B cell (primary cell): ENCODE data around the gene BNC2. TPM values are rescaled to one million over a fixed set of nuclear protein-coding genes. Genes with fewer than 3 reads are reported as not detected.

Source experiments
- ATAC-seq: fragments of 200-7000 bp; cut with Tn5 transposase; one replicate; pipeline ENCODE4 v1.10.0; 2021; ENCODE audit warnings: low read depth, mild to moderate bottlenecking, moderate number of reproducible peaks, moderate library complexity
- CTCF ChIA-PET: fragments of 350-600 bp; sonication (Branson Sonifier 250); formaldehyde crosslinking; loops from one replicate; lab custom pipeline; 2021; ENCODE audit warnings: antibody characterized with exemption, inconsistent platforms; lab: Charles Lee
- POLR2A ChIA-PET: fragments of 350-600 bp; sonication (Branson Sonifier 250); formaldehyde crosslinking; loops from one replicate; lab custom pipeline; 2021; ENCODE audit warnings: antibody characterized with exemption; lab: Charles Lee
- DNase-seq: peaks from one replicate; pipeline ENCODE4 v3.0.0; 2013
- H2AFZ ChIP-seq: 2 replicates; pipeline ENCODE4 v1.6.1; 2012; ENCODE audit warnings: mild to moderate bottlenecking, low read depth, low read length; ENCODE audit not compliant: insufficient read depth, poor library complexity, severe bottlenecking
- H3K27ac ChIP-seq, 2 donors: 1 replicate in 1 of 2; 2 replicates in 1 of 2; pipeline ENCODE4 v1.5.1; 2012 to 2013; ENCODE audit warnings: low read length in 2 of 2, mild to moderate bottlenecking in 2 of 2, moderate library complexity in 1 of 2
- H3K27me3 ChIP-seq, 4 experiments: fragments of 200-600 bp in 1 of 4; sonication (generic) in 1 of 4; replicated peaks in 1 of 4; 1 replicate in 2 of 4; 2 replicates in 2 of 4; pipeline versions ENCODE4 v1.6.1 to v1.7.0; 2013 to 2016; ENCODE audit warnings: low read length in 3 of 4, mild to moderate bottlenecking in 2 of 4, mixed read lengths in 1 of 4, moderate library complexity in 1 of 4; ENCODE audit not compliant: insufficient read depth in 4 of 4, control insufficient read depth in 3 of 4; ENCODE audit errors: control extremely low read depth in 1 of 4
- H3K36me3 ChIP-seq, 2 experiments: replicated peaks in 1 of 2; 1 replicate in 1 of 2; 2 replicates in 1 of 2; pipeline versions ENCODE4 v1.6.1 to v1.7.1; 2013; ENCODE audit warnings: low read length in 1 of 2; ENCODE audit not compliant: insufficient read depth in 2 of 2, control insufficient read depth in 1 of 2; ENCODE audit errors: control extremely low read depth in 1 of 2, extremely low read depth in 1 of 2
- H3K4me1 ChIP-seq, 2 donors: fragments of 200-600 bp in 1 of 2; sonication (generic) in 1 of 2; 1 replicate in 1 of 2; 2 replicates in 1 of 2; pipeline versions ENCODE4 v1.5.1 to v1.6.1; 2013 to 2017; ENCODE audit warnings: low read length in 2 of 2; ENCODE audit not compliant: control insufficient read depth in 2 of 2, insufficient read depth in 2 of 2
- H3K4me2 ChIP-seq: replicated peaks from 2 replicates; pipeline ENCODE3; 2012; ENCODE audit warnings: mild to moderate bottlenecking, low read depth, low read length; ENCODE audit not compliant: poor library complexity, severe bottlenecking
- H3K4me3 ChIP-seq, 5 experiments: fragments of 200-600 bp in 1 of 5; sonication (generic) in 1 of 5; 1 replicate in 3 of 5; 2 replicates in 2 of 5; pipeline versions ENCODE4 v1.5.1 to v1.7.0; 2011 to 2016; ENCODE audit warnings: low read length in 4 of 5, mild to moderate bottlenecking in 4 of 5, low read depth in 2 of 5, control low read depth in 1 of 5, moderate library complexity in 1 of 5; ENCODE audit not compliant: insufficient read depth in 1 of 5; ENCODE audit errors: control extremely low read depth in 1 of 5, extremely low read depth in 1 of 5
- H3K79me2 ChIP-seq: fragments of 200-600 bp; sonication (generic); one replicate; pipeline ENCODE4 v1.6.0; 2016; ENCODE audit warnings: low read length; ENCODE audit not compliant: control insufficient read depth, insufficient read depth
- H3K9ac ChIP-seq: fragments of 200-600 bp; sonication (generic); 2 replicates; pipeline ENCODE4 v1.6.1; 2017; ENCODE audit warnings: mild to moderate bottlenecking, low read length, moderate library complexity
- H3K9me3 ChIP-seq, 3 donors: one replicate each; pipeline versions ENCODE4 v1.6.1 to v1.7.1; 2013; ENCODE audit warnings: low read length in 2 of 3; ENCODE audit not compliant: control insufficient read depth in 2 of 3, insufficient read depth in 1 of 3; ENCODE audit errors: control extremely low read depth in 1 of 3
- H4K20me1 ChIP-seq: 2 replicates; pipeline ENCODE4 v1.6.0; 2012; ENCODE audit warnings: mild to moderate bottlenecking, low read length; ENCODE audit not compliant: insufficient read depth, control insufficient read depth, poor library complexity, severe bottlenecking
- H3K27ac Mint-ChIP-seq: one replicate; pipeline ENCODE4 v1.8.0; 2021; ENCODE audit warnings: mixed read lengths
- H3K27me3 Mint-ChIP-seq: one replicate; pipeline ENCODE4 v1.8.0; 2021; ENCODE audit warnings: mixed read lengths
- H3K4me1 Mint-ChIP-seq: one replicate; pipeline ENCODE4 v1.8.0; 2021; ENCODE audit warnings: mixed read lengths
- H3K4me3 Mint-ChIP-seq: one replicate; pipeline ENCODE4 v1.8.0; 2021; ENCODE audit warnings: mixed read lengths
- H3K9me3 Mint-ChIP-seq: one replicate; pipeline ENCODE4 v1.8.0; 2022; ENCODE audit warnings: mixed read lengths; ENCODE audit not compliant: insufficient read depth
- CTCF ChIP-seq: fragments of 200-600 bp; IDR thresholded peaks from one replicate; pipeline ENCODE4 v1.8.0; 2022; ENCODE audit warnings: antibody characterized with exemption, mild to moderate bottlenecking
- EZH2 ChIP-seq: IDR thresholded peaks from 2 replicates; pipeline ENCODE4 v1.6.1; 2012; ENCODE audit warnings: borderline replicate concordance, low read depth, mild to moderate bottlenecking, moderate library complexity, low read length; ENCODE audit not compliant: insufficient read depth, poor library complexity, severe bottlenecking
- WGBS: methylation state at CpG from one replicate; pipeline ENCODE4 v1.1.5; 2013; ENCODE audit warnings: missing lambda C conversion rate; ENCODE audit not compliant: insufficient coverage; 5-methylcytosine and 5-hydroxymethylcytosine counted together
- intact Hi-C: fragments of 100-400 bp; cut with micrococcal nuclease; formaldehyde crosslinking; loops from one replicate; pipeline ENCODE4 v1.10.0; 2022
- polyA plus RNA-seq: library from polyadenylated mRNA; depleted of rRNA; stranded (reverse); fragments of >200 nt; gene quantifications from 2 replicates; pipeline ENCODE4 v1.2.3, GENCODE V29; 2012
- total RNA-seq, 2 donors: library from RNA; stranded (reverse); fragments of 120-200 nt in 1 of 2; gene quantifications; 1 replicate in 1 of 2; 2 replicates in 1 of 2; pipeline versions ENCODE4 v1.2.3 to v1.2.4, GENCODE V29; 2013 to 2022

Gene BNC2
- total and polyA plus RNA-seq, 2 donors (not counting 1 experiment from before 2014, with no cell fraction given) = 0.01 TPM; not detected in 1

DNA sequence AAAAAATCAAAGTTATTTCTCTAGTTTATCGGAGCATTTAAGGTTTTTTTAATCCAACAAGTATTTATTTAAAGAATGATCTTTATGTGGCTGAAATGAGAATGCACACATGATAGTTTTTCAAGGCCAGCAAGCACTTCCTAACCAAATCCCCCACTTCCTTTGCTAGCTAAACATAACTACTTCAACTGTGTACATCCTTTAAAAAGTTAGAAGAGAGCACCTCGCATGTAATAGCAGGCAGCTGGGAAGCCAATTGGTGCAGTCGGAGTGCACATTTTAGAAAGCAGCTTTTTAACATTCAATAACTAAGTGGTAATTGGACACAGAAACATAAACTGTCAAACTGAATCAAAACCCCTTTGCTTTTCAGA lies 245.7 kb downstream of the BNC2 start:
- no CpG with 5 or more reads among the region's 3 CpGs for WGBS
- Mint-ChIP-seq H3K27ac (no peak overlapping the region), H3K4me1 (no peaks in the 10 kb centered on the region), H3K9me3 (peaks cover under 1% of the 10 kb centered on the region), H3K4me3 (no peak overlapping the region), H3K27me3 (no peaks in the 10 kb centered on the region)
- ChIA-PET CTCF (no interaction called here), POLR2A (no interaction called here)
- Histone ChIP-seq H3K27ac (no peak overlapping the region), H3K79me2 (no peaks in the 10 kb centered on the region), H3K36me3 (no peaks in the 10 kb centered on the region), H3K9ac (no peak overlapping the region), H3K27me3 (no peaks in the 10 kb centered on the region), H2AFZ (no peak overlapping the region), H3K9me3 (no peaks in the 10 kb centered on the region), H4K20me1 (no peaks in the 10 kb centered on the region), H3K4me3 (no peak overlapping the region), H3K4me2 (no peak overlapping the region), H3K4me1 (no peaks in the 10 kb centered on the region)
- ATAC-seq = no peak
- no peak for DNase-seq
- no peak for TF ChIP-seq CTCF
- no peak for TF ChIP-seq EZH2
- intact Hi-C loops = no loop called here

DNA sequence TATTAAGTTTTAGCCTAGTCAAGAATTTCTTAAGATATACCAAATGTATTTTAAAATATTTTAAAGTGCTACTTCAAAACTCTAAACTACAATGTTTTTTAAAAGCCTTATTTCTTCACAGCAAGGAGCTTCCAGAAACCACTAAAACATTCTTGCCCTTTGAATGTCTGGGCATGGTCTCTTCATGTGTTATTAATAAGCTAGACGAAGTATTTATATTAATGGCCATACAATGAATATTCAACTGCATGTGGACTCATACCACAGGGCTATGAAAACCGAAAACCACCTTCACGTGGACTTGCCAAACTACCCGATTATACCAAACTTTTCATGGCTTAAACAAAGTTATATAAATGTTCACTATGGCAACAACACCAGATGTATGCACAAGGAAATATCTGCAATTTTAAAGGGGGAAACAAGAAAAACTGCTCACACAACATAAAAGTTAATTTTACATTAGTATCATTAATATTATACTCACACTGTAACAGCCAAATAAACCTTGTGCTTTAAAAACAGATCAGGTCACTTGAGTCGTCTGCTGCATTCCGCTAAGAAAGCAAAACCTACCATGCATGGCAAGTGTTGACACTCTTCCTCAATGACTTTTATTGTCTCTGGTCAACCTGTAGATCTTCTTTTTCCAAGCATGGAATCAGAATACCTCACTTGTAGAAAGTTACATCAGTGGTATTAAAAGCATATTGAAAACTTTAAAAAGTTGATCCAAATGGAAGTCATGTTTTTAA lies 246.3 kb downstream of the BNC2 start:
- H3K9me3 ChIP-seq = no peaks in the 10 kb centered on the region
- ChIA-PET CTCF (no interaction called here), POLR2A (no interaction called here)
- Mint-ChIP-seq H3K4me3 (no peak overlapping the region), H3K27ac (no peak overlapping the region), H3K9me3 (no peaks in the 10 kb centered on the region), H3K27me3 (no peaks in the 10 kb centered on the region), H3K4me1 (no peaks in the 10 kb centered on the region)
- H4K20me1 ChIP-seq = no peaks in the 10 kb centered on the region
- H3K4me3 ChIP-seq = no peak overlapping the region
- 100% methylated on average over 2 of the region's 6 CpGs for WGBS
- ATAC-seq = no peak
- no peaks in the 10 kb centered on the region for H3K36me3 ChIP-seq
- no peaks in the 10 kb centered on the region for H3K27me3 ChIP-seq
- TF ChIP-seq EZH2 = no peak
- TF ChIP-seq CTCF = no peak
- no peaks in the 10 kb centered on the region for H3K79me2 ChIP-seq
- intact Hi-C loops = no loop called here
- H3K4me1 ChIP-seq = no peaks in the 10 kb centered on the region
- no peak overlapping the region for H2AFZ ChIP-seq
- H3K9ac ChIP-seq = no peak overlapping the region
- DNase-seq = no peak
- no peak overlapping the region for H3K27ac ChIP-seq
- H3K4me2 ChIP-seq = no peak overlapping the region
